Anterior cingulate cortex (tissue), 58 donors: ENCODE measurements around the gene UGT3A1.

Source experiments
- DNase-seq, 58 donors: peaks; one replicate each; lab custom pipeline; 2025; lab: John Stamatoyannopoulos, UW

UGT3A1 gene

DNA sequence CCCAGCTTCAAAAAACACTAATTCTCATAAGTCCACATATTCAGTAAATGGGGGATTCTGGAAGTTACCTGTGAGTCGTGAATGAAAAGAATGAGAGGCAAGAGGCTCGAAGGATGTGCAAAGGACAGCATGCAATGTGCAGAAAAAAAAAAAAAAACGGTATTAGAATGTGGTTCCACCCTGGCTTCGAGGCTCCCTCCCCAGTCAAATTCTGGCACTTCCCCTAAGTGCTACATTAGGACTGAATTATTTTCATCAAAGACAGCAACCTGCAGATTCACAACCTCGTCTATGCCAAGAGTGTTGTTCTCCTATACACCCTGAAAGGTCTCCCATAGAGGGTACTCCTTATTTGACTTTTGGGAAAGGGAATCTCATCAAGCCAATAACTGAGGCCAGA is 69.3 kb downstream of the UGT3A1 start:
- DNase-seq, result no peak

DNA sequence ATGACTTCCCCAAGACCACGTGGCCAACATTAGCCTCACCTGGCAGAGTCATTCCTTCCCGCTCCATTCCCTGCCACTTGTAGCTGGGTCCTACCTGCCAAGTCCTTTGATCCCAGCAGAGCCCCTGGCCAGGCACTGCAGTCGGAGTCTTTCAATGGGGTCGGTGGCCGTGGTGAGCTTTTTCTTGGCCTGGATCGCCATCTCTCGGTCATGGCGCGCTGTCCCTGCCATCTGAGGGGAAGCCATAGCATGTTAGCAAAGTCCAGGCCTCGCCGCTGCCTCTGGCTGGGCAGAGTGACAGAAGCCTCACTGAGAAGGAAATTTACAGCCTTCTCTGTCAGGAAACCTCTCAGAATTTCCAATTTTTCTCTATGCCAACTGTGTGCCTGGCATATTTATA is 70.3 kb downstream of the UGT3A1 start:
- DNase-seq, result peak in 23 of 58 donors; percentile 5 to 46 (median 12)

DNA sequence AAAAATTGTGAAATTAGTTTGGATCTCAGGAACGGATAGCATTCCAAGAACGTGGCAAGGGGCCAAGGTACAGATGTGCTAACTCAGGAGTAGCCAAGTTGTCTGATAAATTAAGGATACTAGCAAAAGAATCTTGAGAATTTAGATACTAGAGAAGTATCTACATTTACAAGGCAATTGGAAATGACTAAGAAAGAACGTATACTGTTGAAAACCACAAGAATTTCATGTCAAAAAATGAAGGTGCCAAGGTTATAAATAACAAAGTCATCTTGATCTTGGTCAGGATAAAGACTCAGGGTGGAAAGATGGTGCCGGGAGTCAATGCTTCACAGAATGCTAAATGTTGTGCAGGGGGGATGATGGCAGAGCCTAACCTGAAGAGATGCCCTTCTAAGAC is 72.0 kb downstream of the UGT3A1 start:
- DNase-seq, result no peak

DNA sequence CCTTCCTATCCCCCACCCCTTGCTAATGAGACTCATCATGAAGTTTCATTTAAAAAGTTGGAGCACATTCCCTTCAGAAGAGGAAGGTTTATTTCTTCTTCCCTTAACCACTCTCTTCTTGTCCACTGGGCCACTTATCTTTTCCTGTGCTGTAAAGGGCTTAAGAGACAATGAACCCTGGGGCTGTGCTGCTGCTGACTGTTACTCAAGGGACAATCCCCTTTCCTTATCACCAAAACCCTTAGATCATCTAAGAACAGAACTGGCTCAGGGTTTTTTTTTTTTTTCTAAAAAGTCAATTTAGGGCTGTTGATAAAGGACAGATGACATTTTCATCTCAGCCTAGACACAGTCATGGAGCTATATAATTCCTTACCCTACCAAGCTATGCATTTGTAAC is 82.4 kb downstream of the UGT3A1 start:
- DNase-seq, result no peak

DNA sequence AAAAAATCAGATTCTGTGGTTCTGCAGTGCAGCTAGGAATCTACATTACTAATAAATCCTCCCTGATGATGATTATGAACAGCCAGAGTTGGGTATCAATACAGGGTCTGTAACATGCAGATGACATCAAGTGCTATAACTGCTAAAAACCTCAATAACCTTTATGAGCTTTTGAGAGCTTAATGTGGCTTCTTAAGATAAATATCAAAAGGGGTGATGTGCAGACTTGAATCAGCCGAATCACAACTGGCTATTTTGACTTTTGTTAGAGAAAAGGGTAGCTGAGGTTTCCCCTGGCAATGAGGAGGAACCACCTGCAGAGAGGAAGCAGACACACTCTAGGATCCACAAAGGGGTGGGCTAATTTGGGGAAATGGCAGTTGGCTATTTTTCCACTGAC is 83.0 kb downstream of the UGT3A1 start:
- no peak for DNase-seq

DNA sequence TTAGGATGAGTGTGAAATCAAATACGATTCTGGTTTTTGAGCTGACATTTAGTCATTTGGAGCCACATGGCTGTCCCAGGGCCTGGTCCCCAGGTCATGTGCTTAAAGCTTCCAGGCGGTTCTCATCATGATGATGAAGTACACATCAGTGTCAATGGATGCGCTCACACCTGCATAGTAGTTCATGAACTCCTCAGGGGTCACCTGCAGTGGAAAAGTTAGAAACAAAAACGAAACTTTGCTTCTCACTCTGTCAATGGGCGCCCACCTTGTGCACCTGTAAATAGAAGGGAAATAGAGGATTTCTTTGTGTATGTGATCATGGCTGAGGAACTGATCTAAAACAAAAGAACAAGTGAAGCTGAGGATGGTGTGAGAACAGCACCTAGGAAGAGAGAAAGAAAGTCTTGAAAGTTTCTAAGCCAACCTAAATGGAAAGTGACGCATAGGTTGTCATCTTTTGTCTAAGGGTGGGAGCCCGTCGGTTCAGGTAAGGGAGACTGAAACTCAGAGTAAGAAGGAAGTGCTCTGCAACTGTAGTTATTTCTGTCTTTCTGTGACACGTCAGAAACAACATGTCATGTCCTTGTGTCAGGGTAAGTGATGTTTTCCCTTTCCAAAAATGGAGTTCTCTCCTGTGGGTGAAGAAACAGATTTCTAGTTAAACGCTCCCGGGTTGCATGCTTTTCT is 86.6 kb downstream of the UGT3A1 start:
- no peak for DNase-seq

DNA sequence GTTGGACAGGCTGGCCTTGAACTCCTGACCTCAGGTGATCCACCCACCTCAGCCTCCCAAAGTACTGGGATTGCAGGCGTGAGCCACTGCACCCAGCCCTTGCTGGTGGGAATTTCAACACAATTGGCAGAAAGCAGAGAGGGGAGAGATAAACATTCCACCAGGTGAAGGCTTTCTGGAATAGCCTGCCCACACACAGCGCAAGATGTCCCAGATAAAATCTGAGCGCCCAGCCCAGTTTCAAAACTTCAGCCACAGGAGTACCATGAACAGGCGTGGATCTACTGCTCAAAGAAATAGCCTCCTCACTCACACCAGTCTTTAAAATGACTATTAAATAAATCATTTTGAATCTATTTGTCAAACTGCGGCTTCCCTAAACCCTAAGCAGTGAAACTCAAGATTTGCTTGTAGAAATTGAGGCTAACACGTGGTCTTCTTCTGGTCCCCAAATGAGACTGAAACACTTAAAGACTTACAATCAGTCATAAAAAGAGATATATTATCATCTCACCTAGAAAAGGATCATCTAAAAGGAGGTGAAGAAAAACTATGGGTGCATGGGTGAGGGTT is 87.5 kb downstream of the UGT3A1 start:
- DNase-seq, result no peak

DNA sequence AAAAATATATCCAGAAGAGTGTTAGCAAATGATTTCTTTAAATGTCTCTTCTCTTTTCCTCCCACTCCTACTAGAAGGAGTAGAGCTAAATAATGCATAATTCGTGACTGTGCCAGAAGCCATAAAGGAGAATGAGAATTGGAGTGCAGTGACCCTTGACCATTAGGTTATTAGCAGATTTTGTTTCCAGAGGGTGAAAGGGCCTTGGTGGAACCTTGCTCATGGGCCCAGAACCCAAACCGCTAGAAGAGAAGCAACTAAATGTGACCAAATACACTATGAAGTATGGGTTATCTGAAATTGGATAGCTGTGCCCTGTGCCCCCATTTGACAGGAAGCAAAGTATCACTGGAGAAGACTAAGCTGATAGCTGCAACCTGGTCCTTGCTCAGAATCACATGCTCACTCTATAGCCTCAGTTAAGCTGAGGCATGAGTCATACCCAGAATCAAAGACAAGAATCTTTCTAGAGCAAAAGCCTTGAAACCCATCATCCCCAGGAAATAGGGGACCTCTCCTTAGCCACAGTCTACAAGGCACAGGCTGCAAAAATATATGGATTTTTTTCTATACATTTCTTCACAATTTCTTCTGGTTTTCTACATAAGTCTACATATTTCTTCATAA is 89.0 kb downstream of the UGT3A1 start:
- no peak for DNase-seq
